ENCODE data around the gene SLC13A2. TPM values are rescaled to one million over a fixed set of nuclear protein-coding genes. Genes with fewer than 3 reads are reported as not detected.

The SLC13A2 gene
- total RNA-seq, 1 experiment from 2014 or later: not detected

DNA sequence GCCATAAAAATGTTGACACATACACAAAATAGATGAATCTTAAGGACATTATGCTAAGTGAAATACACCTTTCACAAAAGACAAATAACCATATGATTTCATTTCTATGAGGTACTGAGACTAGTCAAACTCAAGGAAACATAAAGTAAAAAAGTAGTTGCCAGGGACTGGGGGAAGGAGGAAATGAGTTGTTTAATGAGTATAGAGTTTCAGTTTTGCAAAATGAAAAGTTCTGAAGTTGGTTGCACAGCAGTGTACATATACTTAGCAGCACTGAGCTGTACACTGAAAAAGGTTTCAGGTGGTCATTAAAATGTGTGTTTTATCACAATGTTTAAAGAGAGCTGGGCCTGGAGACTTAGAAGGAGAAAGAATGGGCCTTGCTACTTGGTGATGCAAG, 4.7 kb upstream of the SLC13A2 start:
- CTCF ChIA-PET: no interaction called here
- intact Hi-C loops (cut with micrococcal nuclease; ENCODE audit: unreplicated experiment): no loop called here
- Histone ChIP-seq H3K4me3 (ENCODE audit: low read depth, low read length, poor library complexity, severe bottlenecking) (no peak overlapping the region), H3K27ac (ENCODE audit: low read depth, low read length, poor library complexity, severe bottlenecking) (no peak overlapping the region), H3K4me1 (ENCODE audit: insufficient read depth, low read length, poor library complexity, severe bottlenecking) (no peaks in the 10 kb centered on the region), H3K36me3 (ENCODE audit: insufficient read depth, low read length, poor library complexity, severe bottlenecking) (no peaks in the 10 kb centered on the region), H3K27me3 (replicated peaks; ENCODE audit: insufficient read depth, low read depth, low read length, poor library complexity) (no peaks in the 10 kb centered on the region), H3K9me3 (ENCODE audit: low read depth, low read length, poor library complexity, severe bottlenecking) (no peaks in the 10 kb centered on the region)
- POLR2A ChIA-PET (ENCODE audit: low non-redundant PET): no interaction called here
- no TSS peak for BruUV-seq (replicated peaks)
- TF ChIP-seq EZH2 (IDR thresholded peaks at IDR 0.05; ENCODE audit: borderline replicate concordance, low read depth, low read length, poor library complexity, severe bottlenecking): no peak
- DNase-seq (ENCODE audit: low spot score): no peak

DNA sequence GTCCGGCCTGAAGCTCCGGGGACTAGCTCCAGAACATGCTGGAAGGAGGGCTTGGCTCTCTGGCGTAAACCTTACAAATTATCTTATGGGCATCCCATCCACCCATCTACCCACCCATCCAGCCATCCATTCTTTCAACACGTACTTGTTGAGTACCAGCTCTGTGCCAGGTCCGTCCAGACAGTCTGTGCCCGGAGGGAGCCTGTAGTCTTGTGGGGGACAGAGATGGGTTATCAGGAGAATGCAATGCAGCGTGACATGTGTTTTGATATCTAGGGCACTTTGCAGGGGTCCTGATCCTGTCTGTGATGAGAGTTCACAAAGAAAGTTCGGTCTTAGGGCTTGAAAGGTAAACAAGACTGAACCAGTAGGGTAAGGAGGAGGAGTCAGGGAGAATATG, 4.1 kb upstream of the SLC13A2 start:
- no peaks in the 10 kb centered on the region for H3K27me3 ChIP-seq (replicated peaks; ENCODE audit: insufficient read depth, low read depth, low read length, poor library complexity)
- intact Hi-C loops (cut with micrococcal nuclease; ENCODE audit: unreplicated experiment): no loop called here
- no peaks in the 10 kb centered on the region for H3K9me3 ChIP-seq (ENCODE audit: low read depth, low read length, poor library complexity, severe bottlenecking)
- CTCF ChIA-PET: no interaction called here
- TF ChIP-seq, protein P1, sequence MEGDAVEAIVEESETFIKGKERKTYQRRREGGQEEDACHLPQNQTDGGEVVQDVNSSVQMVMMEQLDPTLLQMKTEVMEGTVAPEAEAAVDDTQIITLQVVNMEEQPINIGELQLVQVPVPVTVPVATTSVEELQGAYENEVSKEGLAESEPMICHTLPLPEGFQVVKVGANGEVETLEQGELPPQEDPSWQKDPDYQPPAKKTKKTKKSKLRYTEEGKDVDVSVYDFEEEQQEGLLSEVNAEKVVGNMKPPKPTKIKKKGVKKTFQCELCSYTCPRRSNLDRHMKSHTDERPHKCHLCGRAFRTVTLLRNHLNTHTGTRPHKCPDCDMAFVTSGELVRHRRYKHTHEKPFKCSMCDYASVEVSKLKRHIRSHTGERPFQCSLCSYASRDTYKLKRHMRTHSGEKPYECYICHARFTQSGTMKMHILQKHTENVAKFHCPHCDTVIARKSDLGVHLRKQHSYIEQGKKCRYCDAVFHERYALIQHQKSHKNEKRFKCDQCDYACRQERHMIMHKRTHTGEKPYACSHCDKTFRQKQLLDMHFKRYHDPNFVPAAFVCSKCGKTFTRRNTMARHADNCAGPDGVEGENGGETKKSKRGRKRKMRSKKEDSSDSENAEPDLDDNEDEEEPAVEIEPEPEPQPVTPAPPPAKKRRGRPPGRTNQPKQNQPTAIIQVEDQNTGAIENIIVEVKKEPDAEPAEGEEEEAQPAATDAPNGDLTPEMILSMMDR (conservative IDR thresholded peaks at IDR 0.05; ENCODE audit: low read depth, low read length): no peak
- no peak for TF ChIP-seq EZH2 (IDR thresholded peaks at IDR 0.05; ENCODE audit: borderline replicate concordance, low read depth, low read length, poor library complexity, severe bottlenecking)
- no peak for DNase-seq (ENCODE audit: low spot score)
- H3K36me3 ChIP-seq (ENCODE audit: insufficient read depth, low read length, poor library complexity, severe bottlenecking): no peaks in the 10 kb centered on the region
- POLR2A ChIA-PET (ENCODE audit: low non-redundant PET): no interaction called here
- BruUV-seq (replicated peaks): no TSS peak
- no peaks in the 10 kb centered on the region for H3K4me1 ChIP-seq (ENCODE audit: insufficient read depth, low read length, poor library complexity, severe bottlenecking)
- no peak overlapping the region for H3K4me3 ChIP-seq (ENCODE audit: low read depth, low read length, poor library complexity, severe bottlenecking)
- no peak overlapping the region for H3K27ac ChIP-seq (ENCODE audit: low read depth, low read length, poor library complexity, severe bottlenecking)

DNA sequence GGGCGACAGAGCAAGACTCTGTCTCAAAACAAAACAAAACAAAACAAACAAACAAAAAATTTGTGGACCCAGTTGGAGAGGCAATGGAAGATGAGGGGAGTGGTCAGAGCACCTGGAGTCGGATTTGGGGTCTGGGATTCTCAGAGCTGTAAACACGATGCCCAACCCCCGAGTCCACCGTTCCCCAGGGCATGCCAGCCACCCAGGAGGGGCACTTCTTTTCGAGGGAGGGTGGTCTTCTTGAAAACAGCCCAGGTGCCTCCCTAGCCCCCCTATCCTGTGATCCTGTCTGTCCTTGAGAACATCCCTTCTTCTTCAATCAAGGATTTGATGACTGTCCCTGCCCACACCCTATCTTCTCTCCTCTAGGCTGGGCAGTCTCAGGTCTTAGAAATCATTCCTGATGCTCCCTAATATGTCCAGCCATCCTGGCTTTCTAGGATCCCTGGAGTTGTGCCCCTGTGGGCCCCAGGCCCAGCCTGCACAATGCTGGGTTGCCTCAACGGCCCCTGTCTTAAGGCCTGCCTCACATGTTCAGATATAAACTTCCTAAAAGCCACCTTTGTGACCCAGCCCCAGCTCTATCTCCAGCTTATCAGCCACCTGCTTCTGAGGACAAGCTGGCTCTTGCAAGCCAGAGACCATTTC, 3.1 kb upstream of the SLC13A2 start:
- ChIA-PET POLR2A (ENCODE audit: low non-redundant PET) (no interaction called here), CTCF (no interaction called here)
- H3K36me3 ChIP-seq (ENCODE audit: insufficient read depth, low read length, poor library complexity, severe bottlenecking): no peaks in the 10 kb centered on the region
- H3K27me3 ChIP-seq (replicated peaks; ENCODE audit: insufficient read depth, low read depth, low read length, poor library complexity): no peaks in the 10 kb centered on the region
- no peak for DNase-seq (ENCODE audit: low spot score)
- no peak overlapping the region for H3K4me3 ChIP-seq (ENCODE audit: low read depth, low read length, poor library complexity, severe bottlenecking)
- H3K9me3 ChIP-seq (ENCODE audit: low read depth, low read length, poor library complexity, severe bottlenecking): no peaks in the 10 kb centered on the region
- TF ChIP-seq, protein P1 (conservative IDR thresholded peaks at IDR 0.05; ENCODE audit: low read depth, low read length): no peak
- no peak for TF ChIP-seq EZH2 (IDR thresholded peaks at IDR 0.05; ENCODE audit: borderline replicate concordance, low read depth, low read length, poor library complexity, severe bottlenecking)
- no TSS peak for BruUV-seq (replicated peaks)
- intact Hi-C loops (cut with micrococcal nuclease; ENCODE audit: unreplicated experiment): no loop called here
- H3K4me1 ChIP-seq (ENCODE audit: insufficient read depth, low read length, poor library complexity, severe bottlenecking): no peaks in the 10 kb centered on the region
- H3K27ac ChIP-seq (ENCODE audit: low read depth, low read length, poor library complexity, severe bottlenecking): no peak overlapping the region

DNA sequence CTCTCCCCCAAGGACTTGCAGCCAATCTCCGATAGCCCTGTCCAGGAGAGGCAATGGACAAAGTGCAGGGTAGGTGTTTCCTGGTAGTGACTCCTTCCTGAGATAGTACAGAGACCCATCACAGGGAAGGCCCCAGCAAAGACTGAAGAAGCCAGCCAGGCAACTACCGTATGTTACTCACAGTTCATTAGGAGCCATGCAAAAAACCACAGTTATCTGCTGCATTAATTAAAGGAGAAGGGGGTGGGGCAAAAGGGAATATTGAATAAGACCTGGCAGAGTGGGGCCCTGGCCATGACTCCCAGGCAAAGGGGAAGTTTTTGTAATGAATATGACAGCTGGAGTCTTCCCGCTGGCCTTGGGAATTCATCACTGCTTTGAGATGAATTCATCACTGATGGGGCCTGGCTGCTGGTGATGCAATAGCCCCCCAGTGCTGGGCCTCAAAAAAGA, 2.5 kb upstream of the SLC13A2 start:
- Histone ChIP-seq H3K4me1 (ENCODE audit: insufficient read depth, low read length, poor library complexity, severe bottlenecking) (no peaks in the 10 kb centered on the region), H3K27me3 (replicated peaks; ENCODE audit: insufficient read depth, low read depth, low read length, poor library complexity) (no peaks in the 10 kb centered on the region), H3K9me3 (ENCODE audit: low read depth, low read length, poor library complexity, severe bottlenecking) (no peaks in the 10 kb centered on the region), H3K36me3 (ENCODE audit: insufficient read depth, low read length, poor library complexity, severe bottlenecking) (no peaks in the 10 kb centered on the region), H3K4me3 (ENCODE audit: low read depth, low read length, poor library complexity, severe bottlenecking) (no peak overlapping the region), H3K27ac (ENCODE audit: low read depth, low read length, poor library complexity, severe bottlenecking) (no peak overlapping the region)
- intact Hi-C loops (cut with micrococcal nuclease; ENCODE audit: unreplicated experiment): no loop called here
- ChIA-PET POLR2A (ENCODE audit: low non-redundant PET) (no interaction called here), CTCF (no interaction called here)
- BruUV-seq (replicated peaks): no TSS peak
- DNase-seq (ENCODE audit: low spot score): no peak
- TF ChIP-seq, protein P1 (conservative IDR thresholded peaks at IDR 0.05; ENCODE audit: low read depth, low read length): no peak

All from A673 (cell line).